ENCODE results near the gene NANOS3. TPM values are rescaled to one million over a fixed set of nuclear protein-coding genes. Genes with fewer than 3 reads are reported as not detected.

NANOS3 gene
- total and polyA plus RNA-seq, 4 donors, result not detected

DNA sequence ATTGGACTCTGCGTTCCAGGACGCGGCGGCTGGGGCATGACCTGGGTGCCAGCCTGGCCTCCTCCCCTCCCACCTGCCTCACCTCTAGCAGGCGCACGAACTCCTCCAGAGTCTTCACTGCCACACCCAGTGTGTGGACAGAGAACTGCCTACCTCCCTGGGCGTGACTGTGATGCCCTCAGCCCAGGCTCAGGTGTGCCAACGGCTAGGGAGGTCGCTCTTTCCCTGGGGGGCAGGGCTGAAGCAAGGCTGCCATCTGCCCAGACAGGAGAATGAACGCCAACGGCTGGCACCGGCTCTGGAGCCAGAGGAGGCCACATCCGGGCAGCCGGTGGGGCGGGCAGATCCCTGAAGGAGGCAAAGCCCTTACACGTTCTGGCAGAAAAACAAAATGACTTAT, 11.3 kb downstream of the NANOS3 start:
- WGBS, result 83% methylated on average over 16 of the region's 16 CpGs
- H3K4me3 ChIP-seq (ENCODE audit: low read depth in 1 of 3, low read length in 3 of 3), result no peak overlapping the region
- no peak for DNase-seq (ENCODE audit: low spot score)
- no peaks in the 10 kb centered on the region for H3K27me3 ChIP-seq (ENCODE audit: control insufficient read depth in 4 of 4, insufficient read depth in 4 of 4, low read length in 3 of 4)
- no peak overlapping the region for H3K27ac ChIP-seq (ENCODE audit: low read depth in 1 of 2, low read length in 2 of 2)
- TF ChIP-seq RXRA (IDR thresholded peaks at IDR 0.05) (no peak), JUND (IDR thresholded peaks at IDR 0.05) (no peak), HNF4G (IDR thresholded peaks at IDR 0.05) (no peak)
- H3K36me3 ChIP-seq (ENCODE audit: control insufficient read depth in 4 of 4, insufficient read depth in 3 of 4, low read depth in 1 of 4, low read length in 3 of 4), result no peaks in the 10 kb centered on the region
- no peaks in the 10 kb centered on the region for H3K9me3 ChIP-seq (ENCODE audit: control insufficient read depth in 4 of 4, low read length in 3 of 4)
- H3K4me1 ChIP-seq (ENCODE audit: control insufficient read depth in 4 of 4, insufficient read depth in 4 of 4, low read length in 3 of 4), result no peaks in the 10 kb centered on the region
- no peak overlapping the region for H3K9ac ChIP-seq (ENCODE audit: low read depth in 1 of 2, low read length in 2 of 2)

DNA sequence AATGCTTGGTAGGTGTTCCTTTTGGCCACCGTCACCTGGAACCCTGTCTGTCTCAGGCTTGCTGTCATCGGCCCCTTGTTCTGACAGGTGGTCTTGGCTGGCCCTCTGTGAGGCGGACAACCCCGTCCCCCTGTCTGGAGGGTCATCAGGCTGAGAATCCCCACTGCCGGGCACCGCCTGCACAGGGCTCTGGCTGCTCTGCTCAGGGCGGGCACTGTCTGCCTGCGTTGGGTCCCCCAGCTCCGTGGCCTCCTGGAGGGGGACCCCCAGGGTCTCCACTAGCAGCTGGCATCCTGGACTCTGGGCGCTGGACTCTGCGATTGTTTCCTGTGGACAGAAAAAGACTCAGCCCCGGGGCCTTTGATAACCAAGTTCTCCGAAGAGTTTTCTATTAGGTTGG, 13.2 kb downstream of the NANOS3 start:
- H3K4me1 ChIP-seq (ENCODE audit: control insufficient read depth in 4 of 4, insufficient read depth in 4 of 4, low read length in 3 of 4), result no peaks in the 10 kb centered on the region
- H3K9ac ChIP-seq (ENCODE audit: low read depth in 1 of 2, low read length in 2 of 2), result no peak overlapping the region
- DNase-seq (ENCODE audit: low spot score), result no peak
- no peaks in the 10 kb centered on the region for H3K36me3 ChIP-seq (ENCODE audit: control insufficient read depth in 4 of 4, insufficient read depth in 3 of 4, low read depth in 1 of 4, low read length in 3 of 4)
- no peak overlapping the region for H3K4me3 ChIP-seq (ENCODE audit: low read depth in 1 of 3, low read length in 3 of 3)
- TF ChIP-seq EGR1 (IDR thresholded peaks at IDR 0.05; ENCODE audit: low read depth in 2 of 2) (no peak), FOXA2 (IDR thresholded peaks at IDR 0.05) (no peak), YY1 (IDR thresholded peaks at IDR 0.05) (no peak), JUND (IDR thresholded peaks at IDR 0.05) (no peak), GABPA (IDR thresholded peaks at IDR 0.05 in 1 of 2, conservative IDR thresholded peaks at IDR 0.05 in 1 of 2) (no peak), HNF4G (IDR thresholded peaks at IDR 0.05) (no peak), NR2F2 (IDR thresholded peaks at IDR 0.05) (no peak), FOXA1 (IDR thresholded peaks at IDR 0.05) (no peak), HNF4A (conservative IDR thresholded peaks at IDR 0.05) (no peak), TAF1 (conservative IDR thresholded peaks at IDR 0.05) (no peak), RXRA (IDR thresholded peaks at IDR 0.05) (no peak), RAD21 (IDR thresholded peaks at IDR 0.05) (no peak), SP1 (IDR thresholded peaks at IDR 0.05) (no peak)
- TF ChIP-seq, protein P1, sequence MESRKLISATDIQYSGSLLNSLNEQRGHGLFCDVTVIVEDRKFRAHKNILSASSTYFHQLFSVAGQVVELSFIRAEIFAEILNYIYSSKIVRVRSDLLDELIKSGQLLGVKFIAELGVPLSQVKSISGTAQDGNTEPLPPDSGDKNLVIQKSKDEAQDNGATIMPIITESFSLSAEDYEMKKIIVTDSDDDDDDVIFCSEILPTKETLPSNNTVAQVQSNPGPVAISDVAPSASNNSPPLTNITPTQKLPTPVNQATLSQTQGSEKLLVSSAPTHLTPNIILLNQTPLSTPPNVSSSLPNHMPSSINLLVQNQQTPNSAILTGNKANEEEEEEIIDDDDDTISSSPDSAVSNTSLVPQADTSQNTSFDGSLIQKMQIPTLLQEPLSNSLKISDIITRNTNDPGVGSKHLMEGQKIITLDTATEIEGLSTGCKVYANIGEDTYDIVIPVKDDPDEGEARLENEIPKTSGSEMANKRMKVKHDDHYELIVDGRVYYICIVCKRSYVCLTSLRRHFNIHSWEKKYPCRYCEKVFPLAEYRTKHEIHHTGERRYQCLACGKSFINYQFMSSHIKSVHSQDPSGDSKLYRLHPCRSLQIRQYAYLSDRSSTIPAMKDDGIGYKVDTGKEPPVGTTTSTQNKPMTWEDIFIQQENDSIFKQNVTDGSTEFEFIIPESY (IDR thresholded peaks at IDR 0.05), result no peak
- TF ChIP-seq, protein P2, sequence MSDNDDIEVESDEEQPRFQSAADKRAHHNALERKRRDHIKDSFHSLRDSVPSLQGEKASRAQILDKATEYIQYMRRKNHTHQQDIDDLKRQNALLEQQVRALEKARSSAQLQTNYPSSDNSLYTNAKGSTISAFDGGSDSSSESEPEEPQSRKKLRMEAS (IDR thresholded peaks at IDR 0.05), result no peak
- TF ChIP-seq, protein P3, sequence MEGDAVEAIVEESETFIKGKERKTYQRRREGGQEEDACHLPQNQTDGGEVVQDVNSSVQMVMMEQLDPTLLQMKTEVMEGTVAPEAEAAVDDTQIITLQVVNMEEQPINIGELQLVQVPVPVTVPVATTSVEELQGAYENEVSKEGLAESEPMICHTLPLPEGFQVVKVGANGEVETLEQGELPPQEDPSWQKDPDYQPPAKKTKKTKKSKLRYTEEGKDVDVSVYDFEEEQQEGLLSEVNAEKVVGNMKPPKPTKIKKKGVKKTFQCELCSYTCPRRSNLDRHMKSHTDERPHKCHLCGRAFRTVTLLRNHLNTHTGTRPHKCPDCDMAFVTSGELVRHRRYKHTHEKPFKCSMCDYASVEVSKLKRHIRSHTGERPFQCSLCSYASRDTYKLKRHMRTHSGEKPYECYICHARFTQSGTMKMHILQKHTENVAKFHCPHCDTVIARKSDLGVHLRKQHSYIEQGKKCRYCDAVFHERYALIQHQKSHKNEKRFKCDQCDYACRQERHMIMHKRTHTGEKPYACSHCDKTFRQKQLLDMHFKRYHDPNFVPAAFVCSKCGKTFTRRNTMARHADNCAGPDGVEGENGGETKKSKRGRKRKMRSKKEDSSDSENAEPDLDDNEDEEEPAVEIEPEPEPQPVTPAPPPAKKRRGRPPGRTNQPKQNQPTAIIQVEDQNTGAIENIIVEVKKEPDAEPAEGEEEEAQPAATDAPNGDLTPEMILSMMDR (IDR thresholded peaks at IDR 0.05; ENCODE audit: low read depth, low read length, missing input control), result no peak
- TF ChIP-seq, protein P4, sequence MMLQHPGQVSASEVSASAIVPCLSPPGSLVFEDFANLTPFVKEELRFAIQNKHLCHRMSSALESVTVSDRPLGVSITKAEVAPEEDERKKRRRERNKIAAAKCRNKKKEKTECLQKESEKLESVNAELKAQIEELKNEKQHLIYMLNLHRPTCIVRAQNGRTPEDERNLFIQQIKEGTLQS (IDR thresholded peaks at IDR 0.05), result no peak
- TF ChIP-seq, protein P5, sequence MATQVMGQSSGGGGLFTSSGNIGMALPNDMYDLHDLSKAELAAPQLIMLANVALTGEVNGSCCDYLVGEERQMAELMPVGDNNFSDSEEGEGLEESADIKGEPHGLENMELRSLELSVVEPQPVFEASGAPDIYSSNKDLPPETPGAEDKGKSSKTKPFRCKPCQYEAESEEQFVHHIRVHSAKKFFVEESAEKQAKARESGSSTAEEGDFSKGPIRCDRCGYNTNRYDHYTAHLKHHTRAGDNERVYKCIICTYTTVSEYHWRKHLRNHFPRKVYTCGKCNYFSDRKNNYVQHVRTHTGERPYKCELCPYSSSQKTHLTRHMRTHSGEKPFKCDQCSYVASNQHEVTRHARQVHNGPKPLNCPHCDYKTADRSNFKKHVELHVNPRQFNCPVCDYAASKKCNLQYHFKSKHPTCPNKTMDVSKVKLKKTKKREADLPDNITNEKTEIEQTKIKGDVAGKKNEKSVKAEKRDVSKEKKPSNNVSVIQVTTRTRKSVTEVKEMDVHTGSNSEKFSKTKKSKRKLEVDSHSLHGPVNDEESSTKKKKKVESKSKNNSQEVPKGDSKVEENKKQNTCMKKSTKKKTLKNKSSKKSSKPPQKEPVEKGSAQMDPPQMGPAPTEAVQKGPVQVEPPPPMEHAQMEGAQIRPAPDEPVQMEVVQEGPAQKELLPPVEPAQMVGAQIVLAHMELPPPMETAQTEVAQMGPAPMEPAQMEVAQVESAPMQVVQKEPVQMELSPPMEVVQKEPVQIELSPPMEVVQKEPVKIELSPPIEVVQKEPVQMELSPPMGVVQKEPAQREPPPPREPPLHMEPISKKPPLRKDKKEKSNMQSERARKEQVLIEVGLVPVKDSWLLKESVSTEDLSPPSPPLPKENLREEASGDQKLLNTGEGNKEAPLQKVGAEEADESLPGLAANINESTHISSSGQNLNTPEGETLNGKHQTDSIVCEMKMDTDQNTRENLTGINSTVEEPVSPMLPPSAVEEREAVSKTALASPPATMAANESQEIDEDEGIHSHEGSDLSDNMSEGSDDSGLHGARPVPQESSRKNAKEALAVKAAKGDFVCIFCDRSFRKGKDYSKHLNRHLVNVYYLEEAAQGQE (IDR thresholded peaks at IDR 0.05), result no peak
- H3K27me3 ChIP-seq (ENCODE audit: control insufficient read depth in 4 of 4, insufficient read depth in 4 of 4, low read length in 3 of 4), result no peaks in the 10 kb centered on the region
- H3K9me3 ChIP-seq (ENCODE audit: control insufficient read depth in 4 of 4, low read length in 3 of 4), result no peaks in the 10 kb centered on the region
- H3K27ac ChIP-seq (ENCODE audit: low read depth in 1 of 2, low read length in 2 of 2), result no peak overlapping the region
- WGBS, result 97% methylated on average over 13 of the region's 13 CpGs

All from liver (tissue), 9 donors.